Anterior cingulate cortex (tissue), 58 donors: ENCODE measurements around the gene CFLAR.
"Not testable (repeated sequence)": the region's sequence is repeated elsewhere in the genome, so short reads cannot be mapped to it uniquely, and the experiment has no call there.

Source experiments
- DNase-seq, 58 donors: peaks; one replicate each; lab custom pipeline; 2025; lab: John Stamatoyannopoulos, UW

Gene CFLAR

DNA sequence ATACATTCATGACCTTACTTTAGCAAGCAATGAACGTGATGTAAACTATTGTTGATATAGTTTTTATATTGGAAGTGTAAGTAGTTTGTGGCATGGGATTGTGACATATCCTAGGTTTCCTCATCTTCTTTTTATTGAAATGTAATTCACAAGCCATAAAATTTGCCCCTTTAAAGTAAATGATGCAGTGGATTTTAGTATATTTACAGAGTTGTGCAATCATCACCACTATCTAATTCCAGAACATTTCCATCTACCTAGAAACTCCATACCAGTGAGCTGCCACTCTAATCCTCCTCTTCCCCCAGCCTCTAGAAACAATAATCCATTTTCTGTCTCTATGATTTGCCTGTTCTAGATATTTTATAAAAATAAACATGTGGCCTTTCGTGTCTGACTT, 56.3 kb downstream of the CFLAR start:
- DNase-seq, result no peak

DNA sequence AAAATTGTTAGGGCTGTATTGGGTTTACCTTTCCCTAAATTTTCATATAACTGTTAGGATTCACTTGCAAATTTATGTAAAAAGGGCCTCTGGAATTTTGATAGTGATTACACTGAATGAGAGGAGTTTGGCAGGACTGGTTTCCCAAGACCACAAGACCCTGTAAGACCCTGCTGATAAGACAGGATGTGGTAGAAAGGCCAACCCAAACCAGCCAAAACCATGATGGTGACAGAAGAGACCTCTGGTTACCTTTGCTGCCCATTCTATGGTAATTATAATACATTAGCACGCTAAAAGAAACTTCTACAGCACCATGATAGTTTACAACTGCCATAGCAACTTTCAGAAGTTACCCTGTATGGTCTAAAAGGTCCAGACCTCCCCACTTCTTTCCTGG, 58.7 kb downstream of the CFLAR start:
- no peak for DNase-seq

DNA sequence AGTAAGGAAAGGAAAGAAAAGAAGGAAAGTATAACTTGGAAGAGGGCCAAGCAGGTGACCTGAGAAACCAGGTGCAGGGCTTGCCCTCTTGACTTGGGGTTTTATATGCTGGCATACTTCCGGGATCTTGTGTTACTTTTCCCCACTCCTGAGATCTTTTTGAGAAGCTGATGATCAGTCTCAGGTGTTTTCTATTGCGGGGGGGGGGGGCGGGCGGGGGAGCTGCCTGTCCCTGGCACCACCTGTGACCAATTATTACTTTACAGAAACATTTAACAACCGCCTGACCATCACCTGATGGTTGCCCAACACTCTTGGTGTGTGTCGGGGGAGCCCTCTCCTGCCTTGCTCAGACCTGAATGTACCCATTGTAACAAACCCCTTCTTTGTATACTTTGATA, 60.1 kb downstream of the CFLAR start:
- no peak for DNase-seq

DNA sequence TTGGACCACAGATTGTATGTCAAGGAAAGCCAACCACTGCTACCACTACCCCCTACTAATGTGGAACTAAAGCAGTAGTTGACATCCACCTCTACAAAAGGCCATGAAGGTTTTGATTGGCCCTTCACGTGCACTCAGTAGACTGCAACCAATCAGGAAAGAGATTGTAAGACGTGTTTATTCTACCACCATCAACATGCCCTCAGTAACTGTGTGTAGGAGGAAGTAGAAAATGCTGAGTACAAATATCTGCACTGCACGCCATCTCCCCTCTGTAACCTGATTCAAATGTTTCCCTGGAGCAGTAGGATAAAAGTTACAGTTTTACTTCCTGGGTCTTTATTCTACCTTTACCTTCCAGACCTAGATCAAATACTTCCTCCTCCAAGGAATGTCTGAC, 64.0 kb downstream of the CFLAR start:
- DNase-seq, result no peak

DNA sequence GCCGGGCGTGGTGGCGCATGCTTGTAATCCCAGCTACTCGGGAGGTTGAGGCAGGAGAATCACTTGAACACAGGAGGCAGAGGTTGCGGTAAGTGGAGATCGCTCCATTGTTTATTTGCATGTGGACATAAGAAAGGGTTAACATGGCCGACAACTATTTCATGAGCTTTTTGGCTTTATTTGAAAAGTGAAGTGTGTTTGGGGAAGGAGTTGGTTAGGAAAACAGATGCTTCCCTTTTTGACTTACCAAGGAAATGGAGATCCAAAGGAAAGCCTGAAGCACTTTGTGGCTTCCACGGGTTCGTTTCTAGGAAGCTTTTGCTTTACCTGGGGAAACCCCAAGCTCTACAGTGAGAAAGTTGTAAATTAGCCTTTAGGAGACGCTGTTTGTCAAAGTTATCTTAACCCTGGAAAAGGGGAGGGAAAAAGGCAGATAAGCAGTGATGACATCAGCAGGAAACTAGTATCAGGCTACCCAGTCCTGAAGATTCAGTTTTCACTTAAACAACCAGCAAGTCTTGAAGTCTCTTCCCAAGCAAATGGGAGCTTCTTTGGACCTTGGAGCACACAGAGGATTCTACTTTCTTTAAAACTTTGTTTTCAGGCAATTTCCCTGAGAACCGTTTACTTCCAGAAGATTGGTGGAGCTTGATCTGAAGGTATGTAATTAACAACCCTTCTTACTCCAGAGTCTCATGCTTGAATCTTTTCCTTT, 66.8 kb downstream of the CFLAR start, which contains the start of gene CASP10:
TSS of gene CASP10 (plus strand) at position 492 of the 715 bp plus-strand sequence. CDS start 2,637 bp downstream, outside the sequence.
- DNase-seq, result no peak

DNA sequence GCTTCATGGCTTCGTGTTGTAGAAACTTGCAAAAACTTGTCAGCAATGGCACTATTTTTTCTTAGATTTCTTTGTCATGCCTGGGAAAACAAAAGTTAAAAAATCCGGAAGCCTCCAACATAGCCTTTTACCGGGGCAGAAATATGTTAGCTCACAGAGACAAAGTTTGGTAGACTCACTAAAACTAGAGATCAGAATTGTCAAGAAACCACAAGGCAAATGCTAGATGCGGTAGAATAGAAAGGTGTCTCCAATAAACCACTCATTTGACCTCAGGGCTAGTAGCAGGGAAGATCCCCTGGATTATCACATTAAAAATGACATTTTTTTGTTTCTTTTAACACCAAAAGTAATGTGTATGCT, 67.4 kb downstream of the CFLAR start:
- DNase-seq, result no peak

DNA sequence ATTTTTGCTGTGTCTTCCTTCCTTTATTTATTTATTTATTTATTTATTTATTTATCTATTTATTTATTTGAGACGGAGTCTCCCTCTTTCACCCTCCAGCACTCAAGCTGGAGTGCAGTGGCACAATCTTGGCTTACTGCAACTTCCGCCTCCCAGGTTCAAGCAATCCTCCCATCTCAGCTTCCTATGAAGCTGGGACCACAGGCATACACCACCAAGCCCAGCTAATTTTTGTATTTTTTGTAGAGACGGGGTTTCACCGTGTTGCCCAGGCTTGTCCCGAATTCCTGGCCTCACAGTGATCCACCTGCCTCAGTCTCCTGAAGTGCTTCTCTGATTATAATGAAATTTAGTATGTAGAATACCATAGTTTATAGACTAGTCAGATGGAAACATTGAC, 67.9 kb downstream of the CFLAR start:
- not testable (repeated sequence) for DNase-seq

DNA sequence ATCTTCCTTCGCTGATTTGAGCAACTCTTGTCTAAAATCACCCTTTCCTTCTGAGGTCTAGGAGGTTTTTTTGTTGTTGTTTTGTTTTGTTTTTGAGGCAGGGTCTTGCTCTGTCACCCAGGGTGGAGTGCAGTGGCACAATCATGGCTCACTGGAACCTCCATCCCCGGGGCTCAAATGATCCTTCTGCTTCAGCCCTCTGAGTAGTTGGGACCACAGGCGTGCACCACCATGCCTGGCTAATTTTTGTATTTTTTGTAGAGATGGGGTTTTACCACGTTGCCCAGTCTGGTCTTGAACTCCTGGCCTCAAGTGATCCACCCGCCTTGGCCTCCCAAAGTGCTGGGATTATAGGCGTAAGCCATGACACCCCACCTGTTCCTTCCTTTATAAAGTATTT, 68.3 kb downstream of the CFLAR start:
- not testable (repeated sequence) for DNase-seq

DNA sequence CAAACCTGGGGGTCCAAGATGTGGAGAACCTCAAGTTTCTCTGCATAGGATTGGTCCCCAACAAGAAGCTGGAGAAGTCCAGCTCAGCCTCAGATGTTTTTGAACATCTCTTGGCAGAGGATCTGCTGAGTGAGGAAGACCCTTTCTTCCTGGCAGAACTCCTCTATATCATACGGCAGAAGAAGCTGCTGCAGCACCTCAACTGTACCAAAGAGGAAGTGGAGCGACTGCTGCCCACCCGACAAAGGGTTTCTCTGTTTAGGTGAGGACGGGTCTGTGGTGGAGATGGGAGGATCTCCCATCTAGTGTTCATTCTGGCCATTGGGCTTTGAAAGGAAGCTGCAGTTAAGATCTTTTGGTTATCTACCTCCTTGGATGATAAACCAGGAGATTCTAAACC, 69.9 kb downstream of the CFLAR start:
- no peak for DNase-seq

DNA sequence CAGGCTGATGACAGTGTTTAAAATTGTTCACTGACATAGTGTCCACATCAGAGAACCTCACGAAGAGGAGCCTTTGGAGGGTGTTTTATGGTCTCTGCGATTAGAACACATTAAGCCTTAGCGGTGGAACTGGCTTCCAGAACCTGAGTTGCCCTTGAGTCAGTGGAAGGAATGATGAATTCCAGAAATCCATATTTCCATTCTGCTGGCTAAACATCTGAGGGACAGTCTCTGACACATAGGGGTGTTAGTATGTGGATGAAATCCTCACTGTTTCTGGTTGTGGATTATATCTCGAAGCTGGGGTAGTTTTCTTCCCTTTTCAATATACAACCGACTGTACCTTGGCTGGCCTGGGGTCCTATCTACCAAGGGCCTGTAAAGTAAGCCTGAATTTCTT, 71.0 kb downstream of the CFLAR start:
- no peak for DNase-seq

DNA sequence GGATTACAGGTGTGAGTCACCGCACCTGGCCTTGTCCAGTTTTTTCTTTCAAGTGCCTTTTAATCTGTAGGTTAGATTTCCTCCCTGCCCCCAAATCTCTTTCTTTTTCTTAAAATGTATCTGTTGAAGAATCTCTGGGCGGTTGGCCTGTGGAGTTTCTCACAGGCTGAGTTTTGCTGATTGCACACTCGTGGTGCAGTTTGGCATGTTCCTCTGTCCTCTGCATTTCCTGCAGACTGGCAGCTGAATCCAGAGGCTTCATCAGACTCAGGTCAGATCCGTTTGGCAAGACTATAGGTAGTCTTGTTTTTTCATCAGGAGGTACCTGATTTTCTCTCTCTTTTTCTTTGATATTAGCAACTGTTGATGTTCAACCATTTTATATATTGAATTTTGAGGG, 72.5 kb downstream of the CFLAR start:
- no peak for DNase-seq

DNA sequence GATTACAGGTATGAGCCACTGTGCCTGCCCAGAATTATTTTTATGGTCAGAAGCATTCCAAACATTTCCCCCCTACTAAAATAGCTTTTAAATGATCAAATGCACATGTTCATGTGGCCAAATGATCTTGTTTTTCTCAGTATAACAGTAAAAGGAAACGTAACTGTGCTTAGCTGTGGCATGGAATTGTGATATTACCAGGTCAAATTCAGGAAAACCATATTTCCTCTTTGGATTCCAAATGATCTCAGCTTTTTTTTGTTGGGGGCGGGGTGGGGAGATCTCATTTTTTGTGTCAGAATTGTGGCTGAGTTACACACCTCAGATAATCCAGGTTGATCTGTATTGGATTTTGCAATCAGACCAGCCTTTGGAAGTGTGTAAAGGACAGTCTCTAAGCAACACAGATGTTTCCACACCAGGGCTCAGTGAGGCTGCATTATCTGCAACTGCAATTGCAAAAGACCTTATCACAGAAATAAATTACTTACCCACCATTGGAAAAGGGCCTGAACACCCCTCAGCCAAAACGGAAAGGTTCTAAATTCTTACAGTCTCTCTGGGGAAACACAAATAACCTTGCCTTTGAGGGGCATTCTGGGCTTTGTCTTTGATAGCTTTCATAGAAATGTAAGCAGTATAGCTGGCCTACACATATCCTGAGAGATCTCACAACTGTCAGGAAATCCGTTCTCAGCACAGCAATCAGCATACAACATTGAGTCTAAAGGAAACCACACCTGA, 75.3 kb downstream of the CFLAR start:
- no peak for DNase-seq

DNA sequence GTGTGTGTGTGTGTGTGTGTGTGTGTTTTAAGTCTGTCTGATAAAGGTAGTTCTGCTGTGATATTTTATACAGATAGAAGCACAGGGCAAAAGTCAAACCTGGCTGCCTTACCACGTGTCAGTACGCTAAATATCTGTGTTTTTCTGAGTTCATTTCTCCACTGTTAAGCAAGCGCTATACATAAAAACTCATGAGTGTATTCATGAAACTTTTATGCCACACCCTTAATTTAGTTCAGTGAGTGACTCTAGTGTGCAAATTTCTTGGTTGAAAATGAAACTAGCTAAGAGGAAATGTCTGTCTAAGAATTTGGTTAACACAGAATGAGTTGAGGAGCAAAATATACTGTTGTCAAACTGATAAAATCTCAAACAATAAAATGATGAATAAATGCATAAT, 78.1 kb downstream of the CFLAR start:
- DNase-seq, result no peak

DNA sequence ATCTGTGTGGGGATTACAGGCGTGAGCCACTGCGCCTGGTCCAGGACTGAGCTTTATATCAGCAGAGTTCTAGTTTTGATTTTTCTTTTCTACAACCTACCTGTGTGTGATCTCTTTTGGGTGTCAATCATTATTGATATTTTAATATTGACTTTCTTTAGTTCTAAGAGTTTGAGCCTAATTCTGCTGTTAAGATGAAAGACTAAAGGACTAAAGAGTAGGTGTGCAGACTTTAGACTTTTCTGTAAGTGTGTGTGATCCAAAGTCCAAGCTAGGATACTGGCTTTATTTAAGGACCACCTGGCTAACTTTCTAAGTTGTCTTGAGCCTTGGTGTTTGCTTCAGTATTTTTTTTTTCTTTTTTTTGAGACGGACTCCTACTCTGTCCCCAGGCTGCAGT, 79.4 kb downstream of the CFLAR start:
- no peak for DNase-seq

DNA sequence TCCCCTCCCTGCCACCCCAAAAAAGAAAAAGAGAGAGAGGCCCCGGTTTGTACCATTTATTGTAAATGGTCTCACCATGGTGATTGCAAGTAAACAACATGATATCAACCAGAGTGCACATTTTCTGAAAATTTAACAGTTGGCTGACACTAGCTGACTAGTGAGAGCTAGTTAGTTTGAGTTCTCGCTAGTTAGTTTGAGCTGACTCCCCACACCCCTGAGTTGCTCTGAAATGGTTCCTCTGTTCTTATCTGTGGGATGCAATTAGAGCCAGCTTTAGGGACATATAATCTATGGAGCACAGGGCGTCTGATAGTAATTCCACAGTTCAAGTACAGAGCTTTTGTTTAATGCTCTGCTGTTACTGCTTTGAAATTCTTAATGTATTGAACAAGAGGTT, 80.0 kb downstream of the CFLAR start:
- DNase-seq, result no peak

DNA sequence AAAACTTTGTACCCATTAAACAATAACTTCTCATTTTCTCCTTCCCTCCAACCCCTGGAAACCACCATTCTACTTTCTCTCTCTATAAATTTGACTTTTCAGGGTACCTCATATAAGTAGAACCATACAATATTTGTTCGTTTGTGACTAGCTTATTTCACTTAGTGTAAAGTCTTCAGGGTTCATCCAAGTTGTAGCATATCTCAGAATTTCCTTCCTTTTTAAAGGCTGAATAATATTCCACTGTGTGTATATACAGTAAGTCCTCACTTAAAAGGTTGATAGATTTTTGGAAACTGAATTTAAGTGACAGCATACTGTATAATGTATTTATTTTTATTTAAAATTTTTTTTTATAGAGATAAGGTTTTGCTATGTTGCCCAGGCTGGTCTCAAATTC, 80.8 kb downstream of the CFLAR start:
- DNase-seq, result no peak

DNA sequence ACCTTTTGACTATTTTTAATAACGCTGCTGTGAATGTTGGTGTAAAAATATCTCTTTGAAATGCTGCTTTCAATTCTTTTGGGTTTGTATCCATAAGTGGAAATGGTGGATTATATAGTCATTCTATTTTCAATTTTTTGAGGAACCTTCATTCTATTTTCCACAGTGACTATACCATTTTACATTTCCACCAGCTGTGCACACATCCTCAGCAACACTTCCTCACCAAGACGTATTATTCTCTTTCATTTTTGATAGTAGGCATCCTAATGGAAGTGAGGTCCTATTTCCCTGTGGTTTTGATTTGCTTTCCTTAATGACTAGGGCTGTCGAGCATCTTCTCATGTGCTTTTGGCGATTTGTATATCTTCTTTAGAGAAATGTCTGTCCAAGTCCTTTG, 81.8 kb downstream of the CFLAR start:
- no peak for DNase-seq

DNA sequence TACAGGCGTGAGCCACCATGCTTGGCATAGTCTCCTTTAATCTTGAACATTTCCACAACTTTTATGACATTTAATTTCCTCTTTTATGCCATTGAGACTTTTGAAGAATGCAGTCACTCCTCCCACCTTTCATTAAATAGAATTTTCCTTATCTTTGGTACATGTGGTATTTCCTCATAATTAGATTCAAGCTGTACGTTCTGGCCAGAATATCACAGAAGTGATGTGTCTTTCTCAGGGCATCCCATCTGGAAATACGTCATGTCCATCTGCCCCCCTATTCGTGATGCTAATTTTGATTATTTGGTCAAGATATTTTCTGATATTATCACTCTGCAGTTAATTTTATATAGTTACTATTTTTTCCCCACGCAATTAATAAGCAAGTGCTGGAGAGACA, 83.9 kb downstream of the CFLAR start:
- no peak for DNase-seq

DNA sequence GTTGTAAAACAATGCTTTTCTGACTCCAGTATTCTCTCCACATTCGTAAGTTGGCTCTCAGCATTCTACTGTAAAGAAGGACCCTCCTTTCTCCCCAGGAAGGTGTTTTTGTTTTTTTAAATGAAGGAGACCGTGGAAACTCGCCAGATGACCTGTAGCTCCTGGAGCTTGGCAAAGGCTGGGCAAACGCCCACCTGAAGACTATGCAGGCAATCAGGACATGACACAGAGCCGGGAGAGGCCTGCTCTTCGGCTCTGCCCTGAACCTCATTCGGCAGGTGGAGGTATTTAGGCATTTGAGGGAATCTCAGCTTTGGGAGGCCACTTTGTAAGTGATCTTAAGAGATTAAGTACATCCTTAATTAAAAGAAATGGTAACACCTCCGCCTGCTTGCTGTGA, 84.4 kb downstream of the CFLAR start:
- DNase-seq, result no peak

DNA sequence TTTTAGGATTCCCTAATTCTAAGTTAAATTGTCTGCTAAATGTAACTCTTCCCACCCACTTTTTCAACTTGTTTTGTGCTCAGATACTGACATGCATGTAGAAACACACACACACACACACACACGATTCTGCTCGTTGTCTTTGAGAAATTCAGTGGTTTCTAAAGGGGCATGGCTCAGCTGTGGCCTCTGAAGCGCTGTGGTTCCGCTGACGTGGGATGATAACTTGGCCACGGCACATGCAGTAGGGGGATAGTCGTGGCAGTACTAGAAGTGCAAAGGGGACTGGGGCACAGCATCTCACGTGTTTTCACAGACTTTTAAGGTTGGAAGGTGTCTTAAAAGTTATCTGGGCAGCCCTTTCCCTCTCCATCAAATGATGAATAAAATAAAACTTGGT, 85.4 kb downstream of the CFLAR start:
- DNase-seq, result no peak

DNA sequence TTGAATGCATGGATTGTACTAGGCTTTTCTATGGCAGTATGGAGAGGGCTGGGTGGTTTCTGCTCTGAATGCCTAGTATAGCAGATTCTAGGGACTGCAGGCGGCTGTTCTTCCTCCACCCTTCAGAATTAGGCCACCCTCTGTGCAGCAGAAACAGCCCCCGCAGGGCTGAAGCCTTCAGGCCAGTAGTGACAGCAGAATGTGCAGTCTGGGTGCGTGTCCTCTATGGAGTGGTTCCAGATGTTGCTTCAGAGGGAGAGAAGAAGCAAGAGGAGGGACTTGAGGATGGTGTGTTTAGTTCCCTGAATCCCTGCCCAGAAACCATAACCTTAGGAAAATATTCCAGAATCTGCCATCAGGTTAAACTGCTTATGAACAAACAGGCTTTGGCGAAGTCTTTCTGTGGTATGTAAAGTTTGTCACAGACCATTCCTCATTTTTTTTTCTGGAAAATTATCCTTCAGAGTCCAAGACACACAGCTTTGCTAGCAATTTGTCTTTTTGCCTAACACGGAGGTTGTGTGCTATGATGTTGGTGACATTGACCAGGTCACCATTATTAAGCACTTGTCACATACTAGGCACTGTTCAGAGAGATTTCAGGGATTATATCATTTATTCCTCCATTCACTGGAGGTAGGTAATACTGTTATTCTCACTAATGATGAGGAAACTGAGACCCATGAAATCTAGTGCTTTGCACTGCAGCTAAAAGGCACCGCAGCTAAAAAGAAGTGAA, 88.1 kb downstream of the CFLAR start:
- DNase-seq, result no peak
